Naive thymus-derived CD4-positive, alpha-beta T cell (primary cell): ENCODE results near the gene ENTHD1. TPM values are rescaled to one million over a fixed set of nuclear protein-coding genes. Genes with fewer than 3 reads are reported as not detected.

Experiments
- ATAC-seq: fragments of 150-1000 bp; cut with Tn5 transposase; 2 replicates; pipeline ENCODE4 v1.10.0; 2021; ENCODE audit warnings: mild to moderate bottlenecking, moderate library complexity
- CTCF ChIA-PET: fragments of 350-600 bp; sonication (Branson Sonifier 250); formaldehyde crosslinking; loops from one replicate; lab custom pipeline; 2021; ENCODE audit warnings: antibody characterized with exemption; lab: Charles Lee
- POLR2A ChIA-PET: fragments of 350-600 bp; sonication (Branson Sonifier 250); formaldehyde crosslinking; loops from one replicate; lab custom pipeline; 2021; ENCODE audit warnings: antibody characterized with exemption, inconsistent platforms; lab: Charles Lee
- DNase-seq, 9 donors: peaks; one replicate each; pipeline versions ENCODE4 v3.0.0 to v3.0.0-alpha.2; 2020 to 2022; ENCODE audit warnings: mixed read lengths in 1 of 9
- H3K27ac ChIP-seq: one replicate; pipeline ENCODE4 v1.7.0; 2013; ENCODE audit warnings: mild to moderate bottlenecking, low read depth, low read length, moderate library complexity
- H3K27me3 ChIP-seq, 2 donors: one replicate each; pipeline ENCODE4 v1.7.0; 2013; ENCODE audit warnings: low read length in 2 of 2, mild to moderate bottlenecking in 2 of 2, moderate library complexity in 2 of 2; ENCODE audit not compliant: control insufficient read depth in 2 of 2, insufficient read depth in 2 of 2
- H3K36me3 ChIP-seq, 3 experiments: 1 replicate in 2 of 3; 2 replicates in 1 of 3; pipeline ENCODE4 v1.7.0; 2013; ENCODE audit warnings: low read length in 3 of 3, mild to moderate bottlenecking in 3 of 3, moderate library complexity in 1 of 3; ENCODE audit not compliant: insufficient read depth in 3 of 3, control insufficient read depth in 2 of 3
- H3K4me1 ChIP-seq, 2 donors: one replicate each; pipeline ENCODE4 v1.7.0; 2013; ENCODE audit warnings: low read length in 2 of 2, mild to moderate bottlenecking in 2 of 2, moderate library complexity in 1 of 2; ENCODE audit not compliant: control insufficient read depth in 2 of 2, insufficient read depth in 2 of 2
- H3K4me3 ChIP-seq: 2 replicates; pipeline ENCODE4 v1.7.0; 2013; ENCODE audit warnings: mild to moderate bottlenecking, low read length
- H3K9me3 ChIP-seq, 3 experiments: 1 replicate in 2 of 3; 2 replicates in 1 of 3; pipeline ENCODE4 v1.7.0; 2013; ENCODE audit warnings: low read length in 3 of 3; ENCODE audit not compliant: control insufficient read depth in 2 of 3
- H3K27ac Mint-ChIP-seq, 9 donors: one replicate each; pipeline ENCODE4 v1.8.0; 2020 to 2022; ENCODE audit warnings: mixed read lengths in 9 of 9, mild to moderate bottlenecking in 8 of 9, moderate library complexity in 5 of 9, inconsistent platforms in 2 of 9
- H3K27me3 Mint-ChIP-seq, 5 donors: one replicate each; pipeline ENCODE4 v1.8.0; 2021 to 2022; ENCODE audit warnings: mixed read lengths in 5 of 5, mild to moderate bottlenecking in 1 of 5
- H3K36me3 Mint-ChIP-seq, 5 donors: one replicate each; pipeline ENCODE4 v1.8.0; 2020 to 2022; ENCODE audit warnings: mixed read lengths in 5 of 5, mild to moderate bottlenecking in 3 of 5, inconsistent platforms in 1 of 5
- H3K4me1 Mint-ChIP-seq, 7 donors: one replicate each; pipeline ENCODE4 v1.8.0; 2020 to 2022; ENCODE audit warnings: mixed read lengths in 7 of 7, mild to moderate bottlenecking in 3 of 7, inconsistent platforms in 1 of 7
- H3K4me3 Mint-ChIP-seq, 10 donors: one replicate each; pipeline ENCODE4 v1.8.0; 2020 to 2022; ENCODE audit warnings: mild to moderate bottlenecking in 10 of 10, mixed read lengths in 10 of 10, moderate library complexity in 6 of 10, inconsistent platforms in 2 of 10
- H3K9me3 Mint-ChIP-seq, 11 donors: one replicate each; pipeline ENCODE4 v1.8.0; 2020 to 2022; ENCODE audit warnings: mixed read lengths in 11 of 11, mild to moderate bottlenecking in 4 of 11, inconsistent platforms in 1 of 11, moderate library complexity in 1 of 11
- intact Hi-C, 2 donors: fragments of 100-400 bp; cut with micrococcal nuclease; formaldehyde crosslinking; loops; one replicate each; pipeline ENCODE4 v1.15.1; 2023
- polyA plus RNA-seq, 2 donors: library from polyadenylated mRNA; unstranded; fragments of 300-500 nt; fragmentation: Illumina TruSeq; gene quantifications; one replicate each; pipeline ENCODE4 v1.2.3, GENCODE V29; 2021
- total RNA-seq, 6 experiments: library from RNA in 5 of 6; stranded (reverse) in 5 of 6; gene quantifications; 1 replicate in 5 of 6; 2 replicates in 1 of 6; pipeline ENCODE4 v1.2.3 and lab custom pipeline; 2021 to 2026

The ENTHD1 gene
- total and polyA plus RNA-seq, 7 experiments from 2014 or later = 0.12 to 0.60 (median 0.24) TPM; not detected in 2

DNA sequence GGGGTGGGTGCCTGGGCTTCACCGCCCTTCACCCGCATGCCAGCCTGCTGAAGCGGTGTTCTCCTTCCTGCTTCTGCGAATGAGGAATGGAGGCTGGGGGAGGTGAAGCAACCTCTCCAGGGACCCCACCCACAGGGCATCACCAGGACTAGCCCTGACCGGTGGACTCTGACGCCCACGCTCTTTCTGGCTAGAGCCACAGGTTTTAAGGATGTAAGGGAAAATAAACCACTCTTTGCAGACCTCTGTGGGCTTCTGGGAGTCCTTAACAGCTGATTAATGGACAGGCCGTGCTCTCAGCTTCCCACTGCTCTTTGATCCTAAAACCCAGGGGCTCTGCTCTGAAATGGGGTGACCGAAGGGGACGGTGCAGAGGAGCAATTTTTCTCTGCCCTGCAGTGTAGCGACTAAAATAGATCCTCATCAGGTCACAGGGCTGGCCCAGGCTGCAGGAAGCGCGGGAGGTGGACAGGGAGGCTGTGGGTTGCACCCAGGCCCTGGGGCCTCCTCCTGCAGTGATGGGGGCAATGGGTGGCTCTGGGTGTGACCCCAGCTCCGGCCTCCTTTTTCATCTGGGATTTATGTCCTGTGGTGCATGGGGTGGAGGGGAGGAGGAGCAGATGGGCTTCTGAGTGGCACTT, 195.7 kb downstream of the ENTHD1 start:
- Mint-ChIP-seq H3K4me1 (peaks cover 0 to 5% (median 0%) of the 10 kb centered on the region in 7 donors), H3K36me3 (no peaks in the 10 kb centered on the region), H3K9me3 (peaks cover 0 to 2% (median 0%) of the 10 kb centered on the region in 11 donors), H3K27me3 (peaks cover 0 to 9% (median 0%) of the 10 kb centered on the region in 5 donors), H3K27ac (no peak overlapping the region), H3K4me3 (no peak overlapping the region)
- ATAC-seq = no peak
- intact Hi-C loops = no loop called here
- H3K9me3 ChIP-seq = no peaks in the 10 kb centered on the region
- POLR2A ChIA-PET = no interaction called here
- H3K27ac ChIP-seq = no peak overlapping the region
- CTCF ChIA-PET = no interaction called here
- no peak for DNase-seq
- H3K36me3 ChIP-seq = no peaks in the 10 kb centered on the region
- no peak overlapping the region for H3K4me3 ChIP-seq
- H3K27me3 ChIP-seq = no peaks in the 10 kb centered on the region
- H3K4me1 ChIP-seq = no peaks in the 10 kb centered on the region

DNA sequence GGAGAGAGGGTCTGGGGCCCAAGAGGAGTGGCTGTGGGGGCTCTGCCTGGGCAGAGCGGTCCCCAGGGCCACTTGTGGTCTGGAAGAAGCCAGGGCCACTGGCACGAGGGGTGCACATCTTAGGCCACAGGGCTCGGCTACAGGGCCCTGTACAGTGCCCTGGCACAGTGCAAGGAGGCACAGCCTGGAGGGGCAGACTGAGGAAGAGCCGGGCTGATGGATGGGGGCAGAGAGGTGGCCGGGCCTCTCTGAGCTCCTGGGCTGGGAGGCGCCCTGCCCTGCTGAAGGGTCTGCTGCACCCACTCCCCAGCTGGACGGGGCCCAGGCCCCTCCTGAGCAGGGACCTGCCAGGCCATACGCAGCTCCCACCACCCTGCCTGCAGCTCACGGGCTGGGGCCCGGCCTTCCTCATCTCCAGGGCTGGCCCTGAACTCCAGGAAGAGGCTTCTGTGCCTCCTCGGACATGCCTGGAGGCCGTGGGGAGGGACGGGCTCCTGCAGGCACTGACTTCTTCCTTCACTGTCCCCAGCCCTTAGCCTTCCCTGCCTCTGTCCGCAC, 199.5 kb downstream of the ENTHD1 start:
- Histone ChIP-seq H3K27ac (no peak overlapping the region), H3K9me3 (no peaks in the 10 kb centered on the region), H3K36me3 (no peaks in the 10 kb centered on the region), H3K4me1 (peaks cover 0 to 6% of the 10 kb centered on the region in 2 donors), H3K27me3 (no peaks in the 10 kb centered on the region), H3K4me3 (no peak overlapping the region)
- intact Hi-C loops = no loop called here
- Mint-ChIP-seq H3K27me3 (peaks cover 0 to 31% (median 4%) of the 10 kb centered on the region in 5 donors), H3K4me1 (peaks cover 0 to 17% (median 6%) of the 10 kb centered on the region in 7 donors), H3K9me3 (peaks cover 0 to 2% (median 0%) of the 10 kb centered on the region in 11 donors), H3K4me3 (no peak overlapping the region), H3K27ac (no peak overlapping the region), H3K36me3 (no peaks in the 10 kb centered on the region)
- ChIA-PET CTCF (no interaction called here), POLR2A (interaction anchor here (0.7 to 0.9 kb wide), 2 partner anchors 74 to 945 kb away, joined by 3 read pairs; no protein-coding TSS in a partner anchor)
- no peak for ATAC-seq
- DNase-seq = no peak

Other genes with a start within 250 kb of the ENTHD1 start
- gene GRAP2, start 7.3 kb upstream of the ENTHD1 start, total RNA-seq = 100 to 1,000 TPM; 108 to 156 (median 145) TPM
- gene GRAP2, start 7.3 kb upstream of the ENTHD1 start, polyA plus RNA-seq = 100 to 1,000 TPM in 1 of 2 donors, 10 to 100 TPM in 1; 55.2 to 109 TPM
- 10 to 100 TPM in 2 of 5 experiments, 1 to 10 TPM in 3; 6.4 to 12.8 (median 9.5) TPM for gene TMA7B, start 66.6 kb upstream of the ENTHD1 start, total RNA-seq
- gene TMA7B, start 66.6 kb upstream of the ENTHD1 start, polyA plus RNA-seq = 1 to 10 TPM; 2.6 to 3.3 TPM
- gene FAM83F, start 101.2 kb upstream of the ENTHD1 start, total RNA-seq = 10 to 100 TPM in 1 of 5 experiments, 1 to 10 TPM in 1, under 1 TPM in 3; 0.11 to 10.6 (median 0.51) TPM
- under 1 TPM in 1 of 2 donors, not detected in 1; 0.20 TPM for gene FAM83F, start 101.2 kb upstream of the ENTHD1 start, polyA plus RNA-seq